K562 (cell line): ENCODE measurements around the gene AKT1. TPM values are rescaled to one million over a fixed set of nuclear protein-coding genes. Genes with fewer than 3 reads are reported as not detected.

Source experiments
- ARHGAP35 ChIP-seq: fragments of 450-650 bp; IDR thresholded peaks from 2 replicates; pipeline ENCODE4 v1.6.1; 2018; ENCODE audit not compliant: partially characterized antibody
- ATF1 ChIP-seq, 2 experiments: fragments of 450-650 bp in 1 of 2; IDR thresholded peaks; 2 replicates each; pipeline ENCODE4 v1.6.1; 2016; ENCODE audit warnings: missing compliant biosample characterization in 1 of 2, missing genetic modification characterization in 1 of 2
- ATF7 ChIP-seq: fragments of 450-650 bp; IDR thresholded peaks from 2 replicates; pipeline ENCODE4 v1.7.1; 2014; ENCODE audit warnings: mild to moderate bottlenecking, moderate library complexity
- C11orf30 ChIP-seq: fragments of 450-650 bp; IDR thresholded peaks from 2 replicates; pipeline ENCODE4 v1.6.1; 2016; ENCODE audit warnings: low read depth, mild to moderate bottlenecking
- CCNT2 ChIP-seq: IDR thresholded peaks from 2 replicates; pipeline ENCODE4 v1.6.1; 2011; ENCODE audit warnings: borderline replicate concordance, low read depth, mild to moderate bottlenecking, moderate library complexity, mixed read lengths, low read length; ENCODE audit not compliant: insufficient read length; ENCODE audit errors: extremely low read depth
- CEBPB ChIP-seq: fragments of 450-650 bp; IDR thresholded peaks from 2 replicates; pipeline ENCODE4 v1.6.1; 2016; ENCODE audit warnings: missing genetic modification characterization, missing compliant biosample characterization
- EP400 ChIP-seq: fragments of 450-650 bp; IDR thresholded peaks from 2 replicates; pipeline ENCODE4 v1.6.1; 2017; ENCODE audit warnings: antibody characterized with exemption, mild to moderate bottlenecking, moderate library complexity
- ETV5 ChIP-seq: sonication (generic); formaldehyde crosslinking; IDR thresholded peaks from 2 replicates; pipeline ENCODE4 v1.4.0; 2020; ENCODE audit warnings: low read depth, mild to moderate bottlenecking, missing genetic modification reagents
- PHF8 ChIP-seq: fragments of 200-600 bp; sonication (generic); IDR thresholded peaks from 2 replicates; pipeline ENCODE4 v1.6.1; 2012; ENCODE audit warnings: mixed run types, mild to moderate bottlenecking, inconsistent platforms, low read length, moderate library complexity, borderline replicate concordance
- RB1 ChIP-seq: fragments of 450-650 bp; IDR thresholded peaks from 2 replicates; pipeline ENCODE4 v1.6.1; 2017; ENCODE audit warnings: low read depth, mild to moderate bottlenecking
- SIN3A ChIP-seq, 2 experiments: fragments of 150-350 bp in 1 of 2; IDR thresholded peaks; 2 replicates each; pipeline ENCODE4 v1.6.1; 2011 to 2016; ENCODE audit warnings: borderline replicate concordance in 2 of 2, low read depth in 2 of 2, low read length in 2 of 2, mild to moderate bottlenecking in 2 of 2, moderate library complexity in 2 of 2; ENCODE audit not compliant: control insufficient read depth in 1 of 2
- SRSF9 ChIP-seq: fragments of 200-400 bp; formaldehyde crosslinking; IDR thresholded peaks from 2 replicates; pipeline ENCODE4 v1.6.1; 2017; ENCODE audit warnings: low read depth, low read length, borderline replicate concordance
- ZNF143 ChIP-seq: sonication (generic); formaldehyde crosslinking; IDR thresholded peaks from 2 replicates; pipeline ENCODE4 v1.9.0; 2022; ENCODE audit warnings: mild to moderate bottlenecking, missing genetic modification reagents
- polyA plus RNA-seq, 8 experiments: library from polyadenylated mRNA; depleted of rRNA in 4 of 8; stranded (reverse) in 5 of 8; unstranded in 3 of 8; fragments of >200 nt; fragmentation: Nextera tagmentation in 2 of 8; fragmentation: Illumina TruSeq in 1 of 8; extraction: Ambion mirVana in 2 of 8; extraction: Trizol in 1 of 8; gene quantifications; 2 replicates each; pipeline versions ENCODE4 v1.2.1 to v1.2.3, GENCODE V29; 2011 to 2014; ENCODE audit warnings: inconsistent platforms in 1 of 8, missing spikeins in 1 of 8
- total RNA-seq, 7 experiments: library from RNA; depleted of rRNA in 6 of 7; stranded (reverse); fragments of >200 nt in 6 of 7; fragmentation: Illumina TruSeq in 2 of 7; extraction: Trizol in 2 of 7; gene quantifications; 2 replicates each; pipeline versions ENCODE4 v1.2.1 to v1.2.3, GENCODE V29; 2011 to 2021; ENCODE audit warnings: low replicate concordance in 1 of 7
- TF ChIP-seq, protein P1 (sequence below), 2 experiments: fragments of 450-650 bp; conservative IDR thresholded peaks; 2 replicates each; pipeline ENCODE4 v1.6.1; 2017; ENCODE audit warnings: mild to moderate bottlenecking in 2 of 2, moderate library complexity in 2 of 2
- TF ChIP-seq, protein P2 (sequence below), 3 experiments: fragments of 200-800 bp in 1 of 3; fragments of 250-450 bp in 1 of 3; fragments of 450-650 bp in 1 of 3; sonication (Bioruptor Pico) in 1 of 3; sonication (Bioruptor generic) in 1 of 3; formaldehyde crosslinking in 1 of 3; IDR thresholded peaks; 2 replicates each; pipeline versions ENCODE4 v1.6.1 to v1.8.0; 2016 to 2022; ENCODE audit warnings: mild to moderate bottlenecking in 2 of 3, missing genetic modification characterization in 2 of 3, missing compliant biosample characterization in 1 of 3, moderate library complexity in 1 of 3
- TF ChIP-seq, protein P3 (sequence below): sonication (generic); formaldehyde crosslinking; IDR thresholded peaks from 2 replicates; pipeline ENCODE4 v1.8.1; 2023; ENCODE audit warnings: mild to moderate bottlenecking, missing genetic modification reagents
- TF ChIP-seq, protein P4 (sequence below): fragments of 450-650 bp; formaldehyde crosslinking; IDR thresholded peaks from 2 replicates; pipeline ENCODE4 v1.4.0; 2020; ENCODE audit warnings: mild to moderate bottlenecking, mixed read lengths

The AKT1 gene
- total and polyA plus RNA-seq, 9 of the 15 experiments (the other 6 are each of a cell fraction or from before 2014, with no cell fraction given) = 0.49 to 132 (median 75.1) TPM

DNA sequence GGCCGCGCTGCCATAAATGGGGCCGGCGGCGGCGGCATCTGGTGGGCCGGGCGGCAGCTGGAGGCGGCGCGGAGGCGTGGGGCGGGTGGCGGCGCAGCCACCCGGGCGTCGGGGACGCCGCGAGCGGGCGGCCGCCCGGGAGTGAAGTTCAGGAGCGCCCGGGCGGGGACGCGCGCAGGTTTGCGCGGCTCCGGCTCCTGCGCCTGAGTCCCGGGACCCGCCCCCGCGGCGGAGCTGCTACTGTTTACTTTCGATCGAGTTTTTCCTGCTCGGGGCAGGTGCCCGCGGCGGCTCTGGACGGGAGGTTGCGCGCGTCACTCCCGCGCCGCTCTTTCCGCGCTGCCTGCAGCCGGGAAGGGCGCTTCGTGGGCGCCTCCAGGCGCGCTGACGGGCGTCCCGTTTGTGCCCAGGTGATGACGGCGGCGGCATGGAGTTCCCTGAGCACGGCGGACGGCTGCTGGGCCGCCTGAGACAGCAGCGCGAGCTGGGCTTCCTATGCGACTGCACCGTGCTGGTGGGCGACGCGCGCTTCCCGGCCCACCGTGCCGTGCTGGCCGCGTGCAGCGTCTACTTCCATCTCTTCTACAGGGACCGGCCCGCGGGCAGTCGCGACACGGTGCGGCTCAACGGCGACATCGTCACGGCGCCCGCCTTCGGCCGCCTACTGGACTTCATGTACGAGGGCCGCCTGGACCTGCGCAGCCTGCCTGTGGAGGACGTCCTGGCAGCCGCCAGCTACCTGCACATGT, 5.4 kb upstream of the AKT1 start, which contains the start of gene ZBTB42 (continued):
- TF ChIP-seq, protein P1, sequence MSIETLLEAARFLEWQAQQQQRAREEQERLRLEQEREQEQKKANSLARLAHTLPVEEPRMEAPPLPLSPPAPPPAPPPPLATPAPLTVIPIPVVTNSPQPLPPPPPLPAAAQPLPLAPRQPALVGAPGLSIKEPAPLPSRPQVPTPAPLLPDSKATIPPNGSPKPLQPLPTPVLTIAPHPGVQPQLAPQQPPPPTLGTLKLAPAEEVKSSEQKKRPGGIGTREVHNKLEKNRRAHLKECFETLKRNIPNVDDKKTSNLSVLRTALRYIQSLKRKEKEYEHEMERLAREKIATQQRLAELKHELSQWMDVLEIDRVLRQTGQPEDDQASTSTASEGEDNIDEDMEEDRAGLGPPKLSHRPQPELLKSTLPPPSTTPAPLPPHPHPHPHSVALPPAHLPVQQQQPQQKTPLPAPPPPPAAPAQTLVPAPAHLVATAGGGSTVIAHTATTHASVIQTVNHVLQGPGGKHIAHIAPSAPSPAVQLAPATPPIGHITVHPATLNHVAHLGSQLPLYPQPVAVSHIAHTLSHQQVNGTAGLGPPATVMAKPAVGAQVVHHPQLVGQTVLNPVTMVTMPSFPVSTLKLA (conservative IDR thresholded peaks at IDR 0.05) = peak; percentile 37 to 55; a peak in 3 of 4 replicates
- TF ChIP-seq SIN3A (IDR thresholded peaks at IDR 0.05; ENCODE audit: borderline replicate concordance in 2 of 2, control insufficient read depth in 1 of 2, low read depth in 2 of 2, low read length in 2 of 2) (peak in 1 of 2 experiments; percentile 29; a peak in 1 of 4 replicates), ATF1 (CRISPR knock-in tag; IDR thresholded peaks at IDR 0.05) (no peak), ATF1 (tag; IDR thresholded peaks at IDR 0.05) (peak; percentile 45), PHF8 (peak; percentile 10; the same call in 1 of the 2 replicates), CEBPB (no peak), EP400 (no peak), ZNF143 (CRISPR knock-in tag) (0 out of 2 replicates have a peak, but pooled peaks have one; percentile 22), C11orf30 (no peak), RB1 (0 out of 2 replicates have a peak, but pooled peaks have one; percentile 25), SRSF9 (no peak), ETV5 (no peak), ATF7 (peak; percentile 20; the same call in 1 of the 2 replicates), CCNT2 (peak; percentile 26), ARHGAP35 (no peak)
- TF ChIP-seq, protein P2, sequence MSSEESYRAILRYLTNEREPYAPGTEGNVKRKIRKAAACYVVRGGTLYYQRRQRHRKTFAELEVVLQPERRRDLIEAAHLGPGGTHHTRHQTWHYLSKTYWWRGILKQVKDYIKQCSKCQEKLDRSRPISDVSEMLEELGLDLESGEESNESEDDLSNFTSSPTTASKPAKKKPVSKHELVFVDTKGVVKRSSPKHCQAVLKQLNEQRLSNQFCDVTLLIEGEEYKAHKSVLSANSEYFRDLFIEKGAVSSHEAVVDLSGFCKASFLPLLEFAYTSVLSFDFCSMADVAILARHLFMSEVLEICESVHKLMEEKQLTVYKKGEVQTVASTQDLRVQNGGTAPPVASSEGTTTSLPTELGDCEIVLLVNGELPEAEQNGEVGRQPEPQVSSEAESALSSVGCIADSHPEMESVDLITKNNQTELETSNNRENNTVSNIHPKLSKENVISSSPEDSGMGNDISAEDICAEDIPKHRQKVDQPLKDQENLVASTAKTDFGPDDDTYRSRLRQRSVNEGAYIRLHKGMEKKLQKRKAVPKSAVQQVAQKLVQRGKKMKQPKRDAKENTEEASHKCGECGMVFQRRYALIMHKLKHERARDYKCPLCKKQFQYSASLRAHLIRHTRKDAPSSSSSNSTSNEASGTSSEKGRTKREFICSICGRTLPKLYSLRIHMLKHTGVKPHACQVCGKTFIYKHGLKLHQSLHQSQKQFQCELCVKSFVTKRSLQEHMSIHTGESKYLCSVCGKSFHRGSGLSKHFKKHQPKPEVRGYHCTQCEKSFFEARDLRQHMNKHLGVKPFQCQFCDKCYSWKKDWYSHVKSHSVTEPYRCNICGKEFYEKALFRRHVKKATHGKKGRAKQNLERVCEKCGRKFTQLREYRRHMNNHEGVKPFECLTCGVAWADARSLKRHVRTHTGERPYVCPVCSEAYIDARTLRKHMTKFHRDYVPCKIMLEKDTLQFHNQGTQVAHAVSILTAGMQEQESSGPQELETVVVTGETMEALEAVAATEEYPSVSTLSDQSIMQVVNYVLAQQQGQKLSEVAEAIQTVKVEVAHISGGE (CRISPR knock-in tag; IDR thresholded peaks at IDR 0.05) = 0 out of 6 replicates have a peak, but pooled peaks of 1 of the 3 experiments have one; percentile 28
- TF ChIP-seq, protein P3, sequence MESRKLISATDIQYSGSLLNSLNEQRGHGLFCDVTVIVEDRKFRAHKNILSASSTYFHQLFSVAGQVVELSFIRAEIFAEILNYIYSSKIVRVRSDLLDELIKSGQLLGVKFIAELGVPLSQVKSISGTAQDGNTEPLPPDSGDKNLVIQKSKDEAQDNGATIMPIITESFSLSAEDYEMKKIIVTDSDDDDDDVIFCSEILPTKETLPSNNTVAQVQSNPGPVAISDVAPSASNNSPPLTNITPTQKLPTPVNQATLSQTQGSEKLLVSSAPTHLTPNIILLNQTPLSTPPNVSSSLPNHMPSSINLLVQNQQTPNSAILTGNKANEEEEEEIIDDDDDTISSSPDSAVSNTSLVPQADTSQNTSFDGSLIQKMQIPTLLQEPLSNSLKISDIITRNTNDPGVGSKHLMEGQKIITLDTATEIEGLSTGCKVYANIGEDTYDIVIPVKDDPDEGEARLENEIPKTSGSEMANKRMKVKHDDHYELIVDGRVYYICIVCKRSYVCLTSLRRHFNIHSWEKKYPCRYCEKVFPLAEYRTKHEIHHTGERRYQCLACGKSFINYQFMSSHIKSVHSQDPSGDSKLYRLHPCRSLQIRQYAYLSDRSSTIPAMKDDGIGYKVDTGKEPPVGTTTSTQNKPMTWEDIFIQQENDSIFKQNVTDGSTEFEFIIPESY = 0 out of 2 replicates have a peak, but pooled peaks have one; percentile 21
- TF ChIP-seq, protein P4, sequence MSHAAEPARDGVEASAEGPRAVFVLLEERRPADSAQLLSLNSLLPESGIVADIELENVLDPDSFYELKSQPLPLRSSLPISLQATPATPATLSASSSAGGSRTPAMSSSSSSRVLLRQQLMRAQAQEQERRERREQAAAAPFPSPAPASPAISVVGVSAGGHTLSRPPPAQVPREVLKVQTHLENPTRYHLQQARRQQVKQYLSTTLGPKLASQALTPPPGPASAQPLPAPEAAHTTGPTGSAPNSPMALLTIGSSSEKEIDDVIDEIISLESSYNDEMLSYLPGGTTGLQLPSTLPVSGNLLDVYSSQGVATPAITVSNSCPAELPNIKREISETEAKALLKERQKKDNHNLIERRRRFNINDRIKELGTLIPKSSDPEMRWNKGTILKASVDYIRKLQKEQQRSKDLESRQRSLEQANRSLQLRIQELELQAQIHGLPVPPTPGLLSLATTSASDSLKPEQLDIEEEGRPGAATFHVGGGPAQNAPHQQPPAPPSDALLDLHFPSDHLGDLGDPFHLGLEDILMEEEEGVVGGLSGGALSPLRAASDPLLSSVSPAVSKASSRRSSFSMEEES (CRISPR knock-in tag) = no peak
